ENCODE results near the gene D2HGDH. TPM values are rescaled to one million over a fixed set of nuclear protein-coding genes. Genes with fewer than 3 reads are reported as not detected.
"Not testable (repeated sequence)": the region's sequence is repeated elsewhere in the genome, so short reads cannot be mapped to it uniquely, and the experiment has no call there.

Gene D2HGDH
- total RNA-seq, 2 experiments from 2014 or later: 21.6 to 26.2 TPM

- Mint-ChIP-seq H3K27me3 (peaks cover 3% of the 10 kb centered on the region), H3K4me3 (no peak overlapping the region), H3K4me1 (peaks cover 30% of the 10 kb centered on the region), H3K36me3 (peaks cover 23% of the 10 kb centered on the region), H3K27ac (no peak overlapping the region), H3K9me3 (ENCODE audit: low read depth) (peaks cover 3% of the 10 kb centered on the region)
- DNase-seq (no peak), ATAC-seq (no peak)
- CTCF ChIA-PET: interaction anchor here (0.9 kb wide), 1 partner anchor 46 kb away, joined by 3 read pairs; no protein-coding TSS in a partner anchor
Measured at GRCh38 chr2:241759067-241759807, 24.8 kb downstream of the D2HGDH start.

- DNase-seq; ATAC-seq; H3K27ac Mint-ChIP-seq; H3K27me3 Mint-ChIP-seq; H3K4me3 Mint-ChIP-seq; CTCF ChIA-PET; H3K9me3 Mint-ChIP-seq (ENCODE audit: low read depth): not testable (repeated sequence)
- peaks cover 35% of the 10 kb centered on the region for H3K4me1 Mint-ChIP-seq
- peaks cover 23% of the 10 kb centered on the region for H3K36me3 Mint-ChIP-seq
Measured at GRCh38 chr2:241759893-241760292, 25.5 kb downstream of the D2HGDH start.

GRCh38 chr2:241760301-241760771 lies 25.9 kb downstream of the D2HGDH start:
- DNase-seq (no peak), ATAC-seq (no peak)
- Mint-ChIP-seq H3K27ac (peak overlapping the region; percentile 40), H3K9me3 (ENCODE audit: low read depth) (peaks cover 3% of the 10 kb centered on the region), H3K4me3 (no peak overlapping the region), H3K27me3 (peaks cover 3% of the 10 kb centered on the region), H3K36me3 (peaks cover 23% of the 10 kb centered on the region), H3K4me1 (peaks cover 35% of the 10 kb centered on the region)
- CTCF ChIA-PET: interaction anchor here (1.8 kb wide), 1 partner anchor 118 kb away, joined by 4 read pairs; no protein-coding TSS in a partner anchor

- Mint-ChIP-seq H3K27ac (peak overlapping the region; percentile 84), H3K36me3 (peaks cover 18% of the 10 kb centered on the region), H3K9me3 (ENCODE audit: low read depth) (peaks cover 3% of the 10 kb centered on the region), H3K27me3 (peaks cover 3% of the 10 kb centered on the region), H3K4me3 (peak overlapping the region; percentile 62), H3K4me1 (peaks cover 35% of the 10 kb centered on the region)
- peak; percentile 88 for DNase-seq
- ATAC-seq: peak; percentile 34
- CTCF ChIA-PET: interaction anchor here (0.9 to 2.7 kb wide), 11 partner anchors 10 to 116 kb away, joined by 3 to 14 read pairs (median 4); partner anchors contain the start of genes D2HGDH and ING5
Measured at GRCh38 chr2:241762321-241762932, 28.0 kb downstream of the D2HGDH start.

- Mint-ChIP-seq H3K9me3 (ENCODE audit: low read depth) (peaks cover 3% of the 10 kb centered on the region), H3K27me3 (peaks cover 3% of the 10 kb centered on the region), H3K27ac (peak overlapping the region; percentile 84), H3K36me3 (peaks cover 18% of the 10 kb centered on the region), H3K4me3 (peak overlapping the region; percentile 62), H3K4me1 (peaks cover 35% of the 10 kb centered on the region)
- DNase-seq (peak; percentile 95), ATAC-seq (peak; percentile 83)
- CTCF ChIA-PET: interaction anchor here (0.6 to 2.7 kb wide), 13 partner anchors 10 to 116 kb away, joined by 3 to 14 read pairs (median 4); partner anchors contain the start of genes D2HGDH and ING5
Measured at GRCh38 chr2:241762933-241763369, 28.5 kb downstream of the D2HGDH start.

GRCh38 chr2:241763551-241764274 lies 29.3 kb downstream of the D2HGDH start:
- Mint-ChIP-seq H3K4me3 (peak overlapping the region; percentile 62), H3K27ac (peak overlapping the region; percentile 84), H3K4me1 (peaks cover 35% of the 10 kb centered on the region), H3K36me3 (peaks cover 18% of the 10 kb centered on the region), H3K9me3 (ENCODE audit: low read depth) (peaks cover 3% of the 10 kb centered on the region), H3K27me3 (peaks cover 3% of the 10 kb centered on the region)
- CTCF ChIA-PET: interaction anchor here (0.6 to 2.7 kb wide), 13 partner anchors 9 to 115 kb away, joined by 3 to 14 read pairs (median 5); partner anchors contain the start of genes D2HGDH and ING5
- DNase-seq (peak; percentile 62), ATAC-seq (peak; percentile 37)

- CTCF ChIA-PET: interaction anchor here (0.9 to 2.7 kb wide), 7 partner anchors 23 to 102 kb away, joined by 3 to 14 read pairs (median 6); partner anchors contain the start of genes D2HGDH and ING5
- ATAC-seq (no peak), DNase-seq (no peak)
- H3K9me3 Mint-ChIP-seq (ENCODE audit: low read depth): peaks cover 3% of the 10 kb centered on the region
- H3K4me3 Mint-ChIP-seq: no peak overlapping the region
- peak overlapping the region; percentile 7 for H3K27ac Mint-ChIP-seq
- peaks cover 10% of the 10 kb centered on the region for H3K36me3 Mint-ChIP-seq
- peaks cover 3% of the 10 kb centered on the region for H3K27me3 Mint-ChIP-seq
- H3K4me1 Mint-ChIP-seq: peaks cover 35% of the 10 kb centered on the region
Measured at GRCh38 chr2:241764275-241765241, 30.1 kb downstream of the D2HGDH start.

GRCh38 chr2:241767464-241768250 lies 33.2 kb downstream of the D2HGDH start:
- no peak overlapping the region for H3K4me3 Mint-ChIP-seq
- ATAC-seq: no peak
- no peaks in the 10 kb centered on the region for H3K27me3 Mint-ChIP-seq
- peaks cover 29% of the 10 kb centered on the region for H3K4me1 Mint-ChIP-seq
- no peak overlapping the region for H3K27ac Mint-ChIP-seq
- CTCF ChIA-PET: no interaction called here
- H3K36me3 Mint-ChIP-seq: no peaks in the 10 kb centered on the region
- H3K9me3 Mint-ChIP-seq (ENCODE audit: low read depth): no peaks in the 10 kb centered on the region
- DNase-seq: peak; percentile 39

- Mint-ChIP-seq H3K4me3 (no peak overlapping the region), H3K9me3 (ENCODE audit: low read depth) (no peaks in the 10 kb centered on the region), H3K4me1 (peaks cover 23% of the 10 kb centered on the region), H3K36me3 (no peaks in the 10 kb centered on the region), H3K27ac (no peak overlapping the region), H3K27me3 (no peaks in the 10 kb centered on the region)
- DNase-seq: peak; percentile 38
- CTCF ChIA-PET: no interaction called here
- no peak for ATAC-seq
Measured at GRCh38 chr2:241768251-241768711, 33.9 kb downstream of the D2HGDH start.

GRCh38 chr2:241768850-241769249 lies 34.4 kb downstream of the D2HGDH start:
- no peak overlapping the region for H3K4me3 Mint-ChIP-seq
- CTCF ChIA-PET: no interaction called here
- DNase-seq (peak; percentile 39), ATAC-seq (peak; percentile 21)
- no peaks in the 10 kb centered on the region for H3K27me3 Mint-ChIP-seq
- no peaks in the 10 kb centered on the region for H3K36me3 Mint-ChIP-seq
- no peak overlapping the region for H3K27ac Mint-ChIP-seq
- no peaks in the 10 kb centered on the region for H3K9me3 Mint-ChIP-seq (ENCODE audit: low read depth)
- peaks cover 17% of the 10 kb centered on the region for H3K4me1 Mint-ChIP-seq

GRCh38 chr2:241769819-241770184 lies 35.4 kb downstream of the D2HGDH start:
- no peaks in the 10 kb centered on the region for H3K9me3 Mint-ChIP-seq (ENCODE audit: low read depth)
- no peaks in the 10 kb centered on the region for H3K36me3 Mint-ChIP-seq
- DNase-seq (peak; percentile 37), ATAC-seq (no peak)
- H3K4me1 Mint-ChIP-seq: peaks cover 8% of the 10 kb centered on the region
- H3K27ac Mint-ChIP-seq: no peak overlapping the region
- no peak overlapping the region for H3K4me3 Mint-ChIP-seq
- CTCF ChIA-PET: no interaction called here
- H3K27me3 Mint-ChIP-seq: no peaks in the 10 kb centered on the region
